ENCODE results near the gene ZNF587B.

GRCh38 chr19:57807541-57807940, 22.6 kb upstream of the ZNF587B start:
- TF ChIP-seq CTCF (IDR thresholded peaks at IDR 0.05): no peak
- no peak for TF ChIP-seq POLR2AphosphoS5 (IDR thresholded peaks at IDR 0.05)
- no peak for TF ChIP-seq POLR2A (IDR thresholded peaks at IDR 0.05)
- TF ChIP-seq EP300 (IDR thresholded peaks at IDR 0.05): no peak

All from suprapubic skin (tissue), 4 donors.